ENCODE measurements around the gene FRMPD1.

FRMPD1 gene

GRCh38 chr9:37640246-37640645 lies 10.5 kb upstream of the FRMPD1 start:
- no peak for TF ChIP-seq POLR2A (IDR thresholded peaks at IDR 0.05; ENCODE audit: low read length)
- TF ChIP-seq GATA1 (IDR thresholded peaks at IDR 0.05; ENCODE audit: low read depth, low read length), result no peak
- DNase-seq, result no peak

- TF ChIP-seq GATA1 (IDR thresholded peaks at IDR 0.05; ENCODE audit: low read depth, low read length), result no peak
- no peak for TF ChIP-seq POLR2A (IDR thresholded peaks at IDR 0.05; ENCODE audit: low read length)
- DNase-seq, result no peak
Observed at GRCh38 chr9:37641331-37641730, 9.4 kb upstream of the FRMPD1 start.

GRCh38 chr9:37643214-37643613 lies 7.5 kb upstream of the FRMPD1 start:
- TF ChIP-seq GATA1 (IDR thresholded peaks at IDR 0.05; ENCODE audit: low read depth, low read length), result no peak
- no peak for DNase-seq

GRCh38 chr9:37645903-37646506 lies 4.7 kb upstream of the FRMPD1 start:
- TF ChIP-seq GATA1 (IDR thresholded peaks at IDR 0.05; ENCODE audit: low read depth, low read length) (no peak), POLR2A (IDR thresholded peaks at IDR 0.05; ENCODE audit: low read length) (no peak)
- no peak for DNase-seq

- DNase-seq, result no peak
- TF ChIP-seq POLR2A (IDR thresholded peaks at IDR 0.05; ENCODE audit: low read length), result no peak
- no peak for TF ChIP-seq GATA1 (IDR thresholded peaks at IDR 0.05; ENCODE audit: low read depth, low read length)
Observed at GRCh38 chr9:37650299-37650872, 368 bp upstream of the FRMPD1 start.

GRCh38 chr9:37652261-37652660 lies 1.5 kb downstream of the FRMPD1 start:
- TF ChIP-seq GATA1 (IDR thresholded peaks at IDR 0.05; ENCODE audit: low read depth, low read length) (no peak), POLR2A (IDR thresholded peaks at IDR 0.05; ENCODE audit: low read length) (no peak)
- DNase-seq, result no peak

GRCh38 chr9:37653385-37653784 lies 2.6 kb downstream of the FRMPD1 start:
- DNase-seq, result no peak
- TF ChIP-seq GATA1 (IDR thresholded peaks at IDR 0.05; ENCODE audit: low read depth, low read length) (no peak), POLR2A (IDR thresholded peaks at IDR 0.05; ENCODE audit: low read length) (no peak)

- TF ChIP-seq POLR2A (IDR thresholded peaks at IDR 0.05; ENCODE audit: low read length) (no peak), GATA1 (IDR thresholded peaks at IDR 0.05; ENCODE audit: low read depth, low read length) (no peak)
- DNase-seq, result no peak
Observed at GRCh38 chr9:37656936-37657335, 6.2 kb downstream of the FRMPD1 start.

- TF ChIP-seq GATA1 (IDR thresholded peaks at IDR 0.05; ENCODE audit: low read depth, low read length) (no peak), POLR2A (IDR thresholded peaks at IDR 0.05; ENCODE audit: low read length) (no peak)
- DNase-seq, result no peak
Observed at GRCh38 chr9:37660691-37661090, 9.9 kb downstream of the FRMPD1 start.

GRCh38 chr9:37663926-37664325 lies 13.2 kb downstream of the FRMPD1 start:
- TF ChIP-seq POLR2A (IDR thresholded peaks at IDR 0.05; ENCODE audit: low read length) (no peak), GATA1 (IDR thresholded peaks at IDR 0.05; ENCODE audit: low read depth, low read length) (no peak)
- no peak for DNase-seq

- TF ChIP-seq GATA1 (IDR thresholded peaks at IDR 0.05; ENCODE audit: low read depth, low read length) (no peak), POLR2A (IDR thresholded peaks at IDR 0.05; ENCODE audit: low read length) (no peak)
Observed at GRCh38 chr9:37667706-37668105, 17.0 kb downstream of the FRMPD1 start.

GRCh38 chr9:37668116-37668601 lies 17.4 kb downstream of the FRMPD1 start:
- TF ChIP-seq GATA1 (IDR thresholded peaks at IDR 0.05; ENCODE audit: low read depth, low read length) (no peak), POLR2A (IDR thresholded peaks at IDR 0.05; ENCODE audit: low read length) (no peak)
- no peak for DNase-seq

More at GRCh38 chr9:37667706-37668105, 17.0 kb downstream of the FRMPD1 start:
- no peak for DNase-seq

GRCh38 chr9:37669232-37669631 lies 18.5 kb downstream of the FRMPD1 start:
- DNase-seq, result no peak
- TF ChIP-seq GATA1 (IDR thresholded peaks at IDR 0.05; ENCODE audit: low read depth, low read length), result no peak
- TF ChIP-seq POLR2A (IDR thresholded peaks at IDR 0.05; ENCODE audit: low read length), result no peak

- no peak for DNase-seq
- no peak for TF ChIP-seq POLR2A (IDR thresholded peaks at IDR 0.05; ENCODE audit: low read length)
- TF ChIP-seq GATA1 (IDR thresholded peaks at IDR 0.05; ENCODE audit: low read depth, low read length), result no peak
Observed at GRCh38 chr9:37675661-37676060, 24.9 kb downstream of the FRMPD1 start.

- DNase-seq, result no peak
- no peak for TF ChIP-seq GATA1 (IDR thresholded peaks at IDR 0.05; ENCODE audit: low read depth, low read length)
- no peak for TF ChIP-seq POLR2A (IDR thresholded peaks at IDR 0.05; ENCODE audit: low read length)
Observed at GRCh38 chr9:37676411-37676830, 25.7 kb downstream of the FRMPD1 start.

Measured in erythroblast (primary cell).